ENCODE results near the gene SPIRE1. TPM values are rescaled to one million over a fixed set of nuclear protein-coding genes. Genes with fewer than 3 reads are reported as not detected.

Gene SPIRE1
- total RNA-seq = 92.8 and 114 TPM in 2 replicates

GRCh38 chr18:12657684-12658425 lies at the start of gene SPIRE1:
TSS of gene SPIRE1 (minus strand) at chr18:12658107. CDS start at chr18:12657866, 241 bp downstream.

GRCh38 chr18:12702221-12703095 lies 44.6 kb upstream of the SPIRE1 start, which contains the start of the genes CEP76 and PSMG2:
TSS of gene CEP76 (minus strand) at chr18:12702723. CDS start at chr18:12702548, 175 bp downstream.
TSS of gene PSMG2 (plus strand) at chr18:12703042. CDS start at chr18:12703108, 66 bp downstream.

Other genes starting within 250 kb of the SPIRE1 start
- gene CEP76, start 44.6 kb upstream of the SPIRE1 start, total RNA-seq = 13.0 and 18.5 TPM in 2 replicates
- 36.1 and 48.9 TPM in 2 replicates for gene PSMG2, start 44.9 kb upstream of the SPIRE1 start, total RNA-seq
- gene PTPN2, start 226.1 kb upstream of the SPIRE1 start, total RNA-seq = 58.4 and 72.5 TPM in 2 replicates

All from nasal cavity respiratory epithelium epithelial cell of viscerocranial mucosa (primary cell).